GM12891 (cell line): Measurements from ENCODE around the gene KCNC3.
A peak's percentile ranks its signal among the peaks of the same experiment; 100 is the strongest.

Experiments
- POLR2AphosphoS5 ChIP-seq: IDR thresholded peaks from 2 replicates; pipeline ENCODE4 v1.6.1; 2011; ENCODE audit warnings: low read depth, low read length, control low read depth
- TAF1 ChIP-seq: IDR thresholded peaks from 2 replicates; pipeline ENCODE4 v1.6.1; 2011; ENCODE audit warnings: low read depth, low read length, control low read depth

GRCh38 chr19:50333235-50333736, 4.1 kb upstream of the KCNC3 start:
- TF ChIP-seq POLR2AphosphoS5 (peak; percentile 71; the same call in 1 of the 2 replicates), TAF1 (no peak)
